Heart right ventricle (tissue), 16 donors: Measurements from ENCODE around the gene C5AR2. TPM values are rescaled to one million over a fixed set of nuclear protein-coding genes. Genes with fewer than 3 reads are reported as not detected.

Source experiments
- ATAC-seq, 8 donors: fragments of 200-7000 bp; cut with Tn5 transposase; one replicate each; pipeline ENCODE4 v1.9.1; 2020; ENCODE audit warnings: mild to moderate bottlenecking in 8 of 8, moderate library complexity in 8 of 8, moderate number of reproducible peaks in 1 of 8
- DNase-seq, 2 donors: peaks; one replicate each; pipeline ENCODE4 v3.0.0-alpha.2; 2020
- H3K27ac ChIP-seq, 10 donors: fragments of 200-600 bp; sonication (generic) in 2 of 10; one replicate each; pipeline versions ENCODE4 v1.5.0 to v1.8.0; 2020 to 2022; ENCODE audit warnings: mild to moderate bottlenecking in 3 of 10
- H3K27me3 ChIP-seq, 7 donors: fragments of 200-600 bp; one replicate each; pipeline ENCODE4 v1.8.0; 2021 to 2022; ENCODE audit warnings: mild to moderate bottlenecking in 2 of 7
- H3K36me3 ChIP-seq, 9 donors: fragments of 200-600 bp; sonication (generic) in 1 of 9; one replicate each; pipeline versions ENCODE4 v1.5.0 to v1.8.0; 2020 to 2022; ENCODE audit warnings: mild to moderate bottlenecking in 2 of 9
- H3K4me1 ChIP-seq, 9 donors: fragments of 200-600 bp; sonication (generic) in 1 of 9; one replicate each; pipeline versions ENCODE4 v1.5.0 to v1.8.0; 2020 to 2022; ENCODE audit warnings: mild to moderate bottlenecking in 4 of 9
- H3K4me3 ChIP-seq, 10 donors: fragments of 200-600 bp; sonication (generic) in 2 of 10; one replicate each; pipeline versions ENCODE4 v1.5.0 to v1.8.0; 2020 to 2022; ENCODE audit warnings: mild to moderate bottlenecking in 7 of 10, moderate library complexity in 2 of 10
- H3K9me3 ChIP-seq, 11 donors: fragments of 200-600 bp in 10 of 11; sonication (generic) in 2 of 11; one replicate each; pipeline versions ENCODE4 v1.5.0 to v1.8.0; 2013 to 2022; ENCODE audit warnings: mild to moderate bottlenecking in 2 of 11, control low read depth in 1 of 11, moderate library complexity in 1 of 11
- WGBS, 2 donors: extraction: QIAGEN DNeasy Blood & Tissue Kit; methylation state at CpG; one replicate each; pipeline ENCODE4 v1.1.7; 2013; ENCODE audit warnings: inconsistent platforms in 1 of 2; 5-methylcytosine and 5-hydroxymethylcytosine counted together
- intact Hi-C, 10 donors: fragments of 100-400 bp; cut with DNase I; formaldehyde crosslinking; loops; one replicate each; pipeline versions ENCODE4 v1.11.1 to v1.14.2; 2022
- polyA plus RNA-seq, 2 donors: library from polyadenylated mRNA; stranded (reverse); fragments of 200-250 nt; gene quantifications; one replicate each; pipeline ENCODE4 v1.2.3, GENCODE V29; 2013
- total RNA-seq, 10 donors: library from RNA; stranded (reverse); fragmentation: NEBNext Ultra II Directional in 3 of 10; extraction: Animal tissue kit (Norgen Biotek cat#: 25700) in 3 of 10; gene quantifications; one replicate each; pipeline versions ENCODE4 v1.2.1 to v1.2.4, GENCODE V29; 2021 to 2023
- TF ChIP-seq, protein P1 (sequence below), 9 donors: fragments of 200-600 bp; sonication (generic) in 2 of 9; IDR thresholded peaks; one replicate each; pipeline versions ENCODE4 v1.5.0 to v1.8.0; 2021 to 2022; ENCODE audit warnings: antibody characterized with exemption in 9 of 9, mild to moderate bottlenecking in 5 of 9, moderate library complexity in 1 of 9
- donor health status: Arrhythmogenic right ventricular cardiomyopathy.
- donor health status: ischemic (EF 13 %, LVEDD 7.1; RV severe dilation, severe dysfunction).
- donor health status: healthy with polysubstance abuse.
- donor health status: DM: no; HTN: yes; CAD: no.
- donor health status: DM: no; HTN: no; CAD: no.
- donor health status: ischemic (EF 25% LVEDD 6.9; RV normal size, moderate dysfunction).
- donor health status: ischemic (EF 25% LVEDD 5.7; RV mildly dilated, moderate dysfunction).
- donor health status: healthy.
- donor health status: DM: yes; HTN: yes; CAD: no.
- donor health status: Ischemic cardiomyopathy.
- donor health status: ischemic (EF 35%, LVEDD 5.7; RV mildly dilated, moderate dysfunction).
- donor health status: nonischemic (EF 11% LVEDD 7.7; RV severe dilation, severe dysfunction).
- donor health status: DM: yes; HTN: yes; CAD: no.
- donor health status: PGD.
- donor health status: ischemic (EF 29% LVEDD 5.4; RV normal size, mild dysfunction).
- donor health status: nonischemic (EF 23%, LVEDD 6.1; RV moderate dilation, normal function).

Gene C5AR2
- total and polyA plus RNA-seq, 12 donors: 0.22 to 2.3 (median 0.54) TPM

DNA sequence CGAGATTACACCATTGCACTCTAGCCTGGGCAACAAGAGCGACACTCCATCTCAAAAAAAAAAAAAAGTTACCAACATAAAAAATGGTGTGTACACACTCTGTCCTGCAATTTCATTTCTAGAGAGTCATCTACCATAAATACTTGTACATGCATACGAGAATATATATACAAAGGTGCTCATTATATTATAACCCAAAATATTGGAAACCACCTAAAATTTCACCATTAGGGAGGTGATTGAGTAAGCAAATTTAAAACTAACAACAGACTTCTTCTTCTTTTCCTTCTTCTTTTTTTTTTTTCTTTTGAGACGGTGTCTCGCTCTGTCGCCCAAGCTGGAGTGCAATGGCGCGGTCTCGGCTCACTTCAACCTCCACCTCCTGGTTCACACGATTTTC, 29.7 kb upstream of the C5AR2 start:
- TF ChIP-seq, protein P1, sequence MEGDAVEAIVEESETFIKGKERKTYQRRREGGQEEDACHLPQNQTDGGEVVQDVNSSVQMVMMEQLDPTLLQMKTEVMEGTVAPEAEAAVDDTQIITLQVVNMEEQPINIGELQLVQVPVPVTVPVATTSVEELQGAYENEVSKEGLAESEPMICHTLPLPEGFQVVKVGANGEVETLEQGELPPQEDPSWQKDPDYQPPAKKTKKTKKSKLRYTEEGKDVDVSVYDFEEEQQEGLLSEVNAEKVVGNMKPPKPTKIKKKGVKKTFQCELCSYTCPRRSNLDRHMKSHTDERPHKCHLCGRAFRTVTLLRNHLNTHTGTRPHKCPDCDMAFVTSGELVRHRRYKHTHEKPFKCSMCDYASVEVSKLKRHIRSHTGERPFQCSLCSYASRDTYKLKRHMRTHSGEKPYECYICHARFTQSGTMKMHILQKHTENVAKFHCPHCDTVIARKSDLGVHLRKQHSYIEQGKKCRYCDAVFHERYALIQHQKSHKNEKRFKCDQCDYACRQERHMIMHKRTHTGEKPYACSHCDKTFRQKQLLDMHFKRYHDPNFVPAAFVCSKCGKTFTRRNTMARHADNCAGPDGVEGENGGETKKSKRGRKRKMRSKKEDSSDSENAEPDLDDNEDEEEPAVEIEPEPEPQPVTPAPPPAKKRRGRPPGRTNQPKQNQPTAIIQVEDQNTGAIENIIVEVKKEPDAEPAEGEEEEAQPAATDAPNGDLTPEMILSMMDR (IDR thresholded peaks at IDR 0.05): no peak
- H3K4me3 ChIP-seq: no peak overlapping the region
- peaks cover 0 to 11% (median 0%) of the 10 kb centered on the region in 9 donors for H3K4me1 ChIP-seq
- DNase-seq: no peak
- 95 to 96% methylated on average over 10 of the region's 10 CpGs for WGBS, 2 donors
- ATAC-seq: no peak
- intact Hi-C loops: loop anchor here in 3 of 10 donors (5.0 kb wide), 2 partner anchors 85 to 90 kb away; no protein-coding TSS in a partner anchor
- H3K9me3 ChIP-seq: no peaks in the 10 kb centered on the region
- H3K27ac ChIP-seq: no peak overlapping the region
- H3K36me3 ChIP-seq: no peaks in the 10 kb centered on the region
- H3K27me3 ChIP-seq: no peaks in the 10 kb centered on the region

DNA sequence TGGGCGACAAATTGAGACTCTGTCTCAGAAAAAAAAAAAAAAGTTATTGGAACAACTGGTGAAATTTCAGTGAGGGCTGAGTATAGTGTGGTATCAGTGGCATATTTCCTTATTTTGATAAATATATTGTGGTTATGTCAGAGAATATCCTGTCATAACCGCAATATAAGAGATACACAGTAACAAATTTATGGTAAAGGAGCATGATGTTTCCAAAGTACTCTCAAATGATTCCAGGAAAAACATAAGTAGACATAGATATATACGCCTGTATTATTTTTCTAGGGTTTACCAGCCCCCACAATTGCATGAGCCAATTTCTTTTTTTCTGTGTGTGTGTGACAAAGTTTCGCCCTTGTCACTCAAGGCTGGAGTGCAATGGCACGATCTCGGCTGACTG, 28.0 kb upstream of the C5AR2 start:
- TF ChIP-seq, protein P1 (IDR thresholded peaks at IDR 0.05): no peak
- Histone ChIP-seq H3K27ac (no peak overlapping the region), H3K4me1 (peaks cover 0 to 19% (median 0%) of the 10 kb centered on the region in 9 donors), H3K36me3 (no peaks in the 10 kb centered on the region), H3K27me3 (peaks cover 0 to 6% (median 0%) of the 10 kb centered on the region in 7 donors), H3K4me3 (no peak overlapping the region), H3K9me3 (no peaks in the 10 kb centered on the region)
- ATAC-seq (no peak), DNase-seq (no peak)
- WGBS, 2 donors: 77 to 80% methylated on average over 6 of the region's 6 CpGs
- intact Hi-C loops: loop anchor here in 3 of 10 donors (5.0 kb wide), 2 partner anchors 83 to 88 kb away; no protein-coding TSS in a partner anchor

GRCh38 chr19:47305309-47305751, 26.6 kb upstream of the C5AR2 start:
- Histone ChIP-seq H3K4me1 (peaks cover 0 to 16% (median 0%) of the 10 kb centered on the region in 9 donors), H3K9me3 (no peaks in the 10 kb centered on the region), H3K27me3 (peaks cover 0 to 9% (median 0%) of the 10 kb centered on the region in 7 donors), H3K36me3 (no peaks in the 10 kb centered on the region), H3K4me3 (no peak overlapping the region), H3K27ac (no peak overlapping the region)
- DNase-seq (peak; percentile 54 to 69), ATAC-seq (peak in 5 of 8 donors; percentile 29 to 54 (median 46))
- WGBS, 2 donors: 7 to 9% methylated on average over 14 of the region's 14 CpGs
- intact Hi-C loops: no loop called here
- TF ChIP-seq, protein P1 (IDR thresholded peaks at IDR 0.05): peak; percentile 81 to 94 (median 90)

DNA sequence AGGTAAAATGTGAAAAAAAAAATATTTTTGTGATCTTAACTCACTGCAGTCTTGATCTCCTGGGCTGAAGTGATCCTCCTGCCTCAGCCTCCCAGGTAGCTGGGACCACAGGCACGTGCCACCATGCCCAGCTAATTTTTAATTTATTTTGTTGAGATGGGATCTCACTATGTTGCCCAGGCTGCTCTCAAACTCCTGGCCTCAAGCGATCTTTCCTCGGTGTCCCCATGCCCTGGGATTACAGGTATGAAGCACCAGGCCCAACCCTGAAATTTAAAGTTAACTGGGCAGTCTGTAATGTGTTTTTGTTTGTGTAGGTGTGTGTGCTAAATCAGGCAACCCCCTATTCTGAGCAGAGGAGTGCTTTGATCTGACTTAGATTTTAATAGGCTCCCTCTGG, 25.7 kb upstream of the C5AR2 start:
- 93 to 95% methylated on average over 3 of the region's 3 CpGs for WGBS, 2 donors
- ATAC-seq: no peak
- intact Hi-C loops: no loop called here

More for the DNA sequence above, 25.7 kb upstream of the C5AR2 start:
- no peaks in the 10 kb centered on the region for H3K36me3 ChIP-seq
- H3K4me1 ChIP-seq: peaks cover 0 to 16% (median 0%) of the 10 kb centered on the region in 9 donors
- H3K9me3 ChIP-seq: no peaks in the 10 kb centered on the region
- no peak for DNase-seq
- peaks cover 0 to 9% (median 0%) of the 10 kb centered on the region in 7 donors for H3K27me3 ChIP-seq
- H3K27ac ChIP-seq: no peak overlapping the region
- H3K4me3 ChIP-seq: no peak overlapping the region
- TF ChIP-seq, protein P1 (IDR thresholded peaks at IDR 0.05): no peak
